GM18507 (cell line): ENCODE measurements around the gene LZTR1.
"Not testable (repeated sequence)": the region's sequence is repeated elsewhere in the genome, so short reads cannot be mapped to it uniquely, and the experiment has no call there.

Source experiments
- DNase-seq: peaks from one replicate; pipeline ENCODE4 v3.0.0; 2011; ENCODE audit warnings: low read depth; ENCODE audit not compliant: insufficient read length; ENCODE audit errors: extremely low spot score
- FAIRE-seq: peaks from 2 replicates; lab custom pipeline; 2011; peaks lifted over from hg19 to GRCh38; lab: Jason Lieb, UNC

Gene LZTR1

GRCh38 chr22:20964799-20965103, 17.3 kb upstream of the LZTR1 start:
- no peak for FAIRE-seq

GRCh38 chr22:20965104-20965887, 16.8 kb upstream of the LZTR1 start:
- no peak for DNase-seq
- FAIRE-seq: no peak

More at GRCh38 chr22:20964799-20965103, 17.3 kb upstream of the LZTR1 start:
- no peak for DNase-seq

- DNase-seq (no peak), FAIRE-seq (no peak)
These were observed 15.9 kb upstream of the LZTR1 start for GRCh38 chr22:20965888-20966855.

- DNase-seq (no peak), FAIRE-seq (no peak)
These were observed 15.0 kb upstream of the LZTR1 start, which contains the start of gene AIFM3 for GRCh38 chr22:20966883-20967696. Gene AIFM3, plus strand, starts transcription at chr22:20967255. Its CDS starts 690 bp downstream, at chr22:20967945.

GRCh38 chr22:20967697-20968211, 14.3 kb upstream of the LZTR1 start:
- FAIRE-seq: no peak
- no peak for DNase-seq

GRCh38 chr22:20968281-20968977, 13.7 kb upstream of the LZTR1 start:
- no peak for DNase-seq
- no peak for FAIRE-seq

GRCh38 chr22:20970939-20971657, 11.0 kb upstream of the LZTR1 start:
- FAIRE-seq: no peak
- no peak for DNase-seq

GRCh38 chr22:20972014-20972694, 9.9 kb upstream of the LZTR1 start:
- DNase-seq, FAIRE-seq: not testable (repeated sequence)

GRCh38 chr22:20972933-20973577, 9.0 kb upstream of the LZTR1 start:
- DNase-seq: no peak
- no peak for FAIRE-seq

- DNase-seq (no peak), FAIRE-seq (no peak)
These were observed 8.3 kb upstream of the LZTR1 start for GRCh38 chr22:20973634-20974286.

- DNase-seq: no peak
- FAIRE-seq: no peak
These were observed 7.7 kb upstream of the LZTR1 start for GRCh38 chr22:20974336-20974955.

- DNase-seq: no peak
- FAIRE-seq: no peak
These were observed 6.4 kb upstream of the LZTR1 start for GRCh38 chr22:20975541-20976290.

- FAIRE-seq: no peak
- DNase-seq: no peak
These were observed 5.7 kb upstream of the LZTR1 start for GRCh38 chr22:20976291-20976877.

GRCh38 chr22:20977019-20977418, 5.1 kb upstream of the LZTR1 start:
- FAIRE-seq (no peak), DNase-seq (no peak)

GRCh38 chr22:20977516-20978170, 4.5 kb upstream of the LZTR1 start:
- no peak for DNase-seq
- FAIRE-seq: no peak
